Activated B cell treated with CpG ODN at 0.5 μM for 24 hours (primary cell): ENCODE results near the gene PHF21A. TPM values are rescaled to one million over a fixed set of nuclear protein-coding genes. Genes with fewer than 3 reads are reported as not detected.

Source experiments
- ATAC-seq: fragments of 200-7000 bp; cut with Tn5 transposase; one replicate; pipeline ENCODE4 v1.10.0; 2021; ENCODE audit warnings: low read depth, mild to moderate bottlenecking, moderate library complexity
- CTCF ChIA-PET: fragments of 350-600 bp; sonication (Branson Sonifier 250); formaldehyde crosslinking; loops from one replicate; lab custom pipeline; 2021; ENCODE audit warnings: antibody characterized with exemption; lab: Charles Lee
- POLR2A ChIA-PET: fragments of 350-600 bp; sonication (Branson Sonifier 250); formaldehyde crosslinking; loops from one replicate; lab custom pipeline; 2021; ENCODE audit warnings: antibody characterized with exemption; lab: Charles Lee
- DNase-seq: peaks from one replicate; pipeline ENCODE4 v3.0.0; 2022
- H3K27ac Mint-ChIP-seq: one replicate; pipeline ENCODE4 v1.8.0; 2020; ENCODE audit warnings: mixed read lengths
- H3K27me3 Mint-ChIP-seq: one replicate; pipeline ENCODE4 v1.8.0; 2021; ENCODE audit warnings: mixed read lengths
- H3K36me3 Mint-ChIP-seq: one replicate; pipeline ENCODE4 v1.8.0; 2021; ENCODE audit warnings: low read depth, mixed read lengths
- H3K4me1 Mint-ChIP-seq: one replicate; pipeline ENCODE4 v1.8.0; 2021; ENCODE audit warnings: mixed read lengths
- H3K4me3 Mint-ChIP-seq: one replicate; pipeline ENCODE4 v1.8.0; 2020; ENCODE audit warnings: mild to moderate bottlenecking, mixed read lengths
- H3K9me3 Mint-ChIP-seq: one replicate; pipeline ENCODE4 v1.8.0; 2020; ENCODE audit warnings: mixed read lengths
- intact Hi-C: fragments of 100-400 bp; cut with micrococcal nuclease; formaldehyde crosslinking; loops from one replicate; pipeline ENCODE4 v1.15.1; 2024
- total RNA-seq: library from RNA; stranded (reverse); gene quantifications from 2 replicates; pipeline ENCODE4 v1.2.3, GENCODE V29; 2022
- TF ChIP-seq, protein P1 (sequence below): fragments of 200-600 bp; IDR thresholded peaks from one replicate; pipeline ENCODE4 v1.8.0; 2022; ENCODE audit warnings: antibody characterized with exemption, mild to moderate bottlenecking

Gene PHF21A
- total RNA-seq, 1 donor from 2014 or later = 71.0 TPM

DNA sequence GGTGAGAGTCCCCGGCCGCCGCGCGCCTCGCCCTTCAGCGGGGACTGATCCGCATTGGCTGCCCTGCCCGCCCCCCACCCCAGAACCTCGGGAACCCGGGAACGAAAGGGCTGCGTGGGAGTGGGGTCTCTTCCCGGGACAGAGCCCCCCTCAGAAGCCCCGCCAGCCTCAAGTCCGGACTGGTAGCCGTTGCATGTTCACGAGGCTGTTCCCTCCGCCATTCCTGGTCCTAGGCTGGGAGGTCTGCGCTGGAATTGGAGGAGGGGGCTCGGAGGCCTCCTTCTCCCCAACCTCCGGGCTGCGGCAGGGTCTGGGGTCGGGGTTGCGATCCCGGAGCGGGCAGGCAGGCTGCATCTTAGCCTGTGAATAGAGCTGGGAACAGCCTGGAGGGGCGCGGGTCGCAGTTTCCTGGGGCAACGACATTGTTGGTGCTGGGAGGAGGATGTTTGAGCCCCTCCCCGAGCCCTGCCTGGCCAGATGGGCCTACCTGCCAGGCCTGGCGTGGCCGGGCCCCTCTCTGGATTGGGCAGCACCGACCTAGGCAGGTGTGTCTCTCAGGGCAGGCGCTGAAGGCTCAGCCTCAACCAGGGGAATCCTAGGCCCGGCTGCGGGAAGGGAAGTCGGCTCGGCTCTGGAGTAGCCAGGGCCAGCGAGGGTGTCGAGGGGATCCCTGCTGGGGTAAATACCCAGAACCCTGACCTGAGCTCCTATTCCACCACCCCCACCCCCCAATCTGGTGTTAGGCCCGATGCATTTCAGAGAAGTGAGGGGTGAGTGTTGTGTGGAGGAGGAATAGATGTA is 235.1 kb downstream of the PHF21A start:
- peaks cover 16% of the 10 kb centered on the region for H3K36me3 Mint-ChIP-seq
- POLR2A ChIA-PET = interaction anchor here (0.9 kb wide), 1 partner anchor 32 kb away, joined by 3 read pairs; the partner anchor contains the start of gene PEX16
- H3K4me1 Mint-ChIP-seq = peaks cover 10% of the 10 kb centered on the region
- ATAC-seq (no peak), DNase-seq (no peak)
- no peaks in the 10 kb centered on the region for H3K9me3 Mint-ChIP-seq
- intact Hi-C loops = loop anchor here (1.0 to 5.0 kb wide), 7 partner anchors 13 to 507 kb away; partner anchors contain the start of gene CRY2
- TF ChIP-seq, protein P1, sequence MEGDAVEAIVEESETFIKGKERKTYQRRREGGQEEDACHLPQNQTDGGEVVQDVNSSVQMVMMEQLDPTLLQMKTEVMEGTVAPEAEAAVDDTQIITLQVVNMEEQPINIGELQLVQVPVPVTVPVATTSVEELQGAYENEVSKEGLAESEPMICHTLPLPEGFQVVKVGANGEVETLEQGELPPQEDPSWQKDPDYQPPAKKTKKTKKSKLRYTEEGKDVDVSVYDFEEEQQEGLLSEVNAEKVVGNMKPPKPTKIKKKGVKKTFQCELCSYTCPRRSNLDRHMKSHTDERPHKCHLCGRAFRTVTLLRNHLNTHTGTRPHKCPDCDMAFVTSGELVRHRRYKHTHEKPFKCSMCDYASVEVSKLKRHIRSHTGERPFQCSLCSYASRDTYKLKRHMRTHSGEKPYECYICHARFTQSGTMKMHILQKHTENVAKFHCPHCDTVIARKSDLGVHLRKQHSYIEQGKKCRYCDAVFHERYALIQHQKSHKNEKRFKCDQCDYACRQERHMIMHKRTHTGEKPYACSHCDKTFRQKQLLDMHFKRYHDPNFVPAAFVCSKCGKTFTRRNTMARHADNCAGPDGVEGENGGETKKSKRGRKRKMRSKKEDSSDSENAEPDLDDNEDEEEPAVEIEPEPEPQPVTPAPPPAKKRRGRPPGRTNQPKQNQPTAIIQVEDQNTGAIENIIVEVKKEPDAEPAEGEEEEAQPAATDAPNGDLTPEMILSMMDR = no peak
- CTCF ChIA-PET = no interaction called here
- H3K27me3 Mint-ChIP-seq = no peaks in the 10 kb centered on the region
- H3K27ac Mint-ChIP-seq = no peak overlapping the region
- peak overlapping the region; percentile 56 for H3K4me3 Mint-ChIP-seq

DNA sequence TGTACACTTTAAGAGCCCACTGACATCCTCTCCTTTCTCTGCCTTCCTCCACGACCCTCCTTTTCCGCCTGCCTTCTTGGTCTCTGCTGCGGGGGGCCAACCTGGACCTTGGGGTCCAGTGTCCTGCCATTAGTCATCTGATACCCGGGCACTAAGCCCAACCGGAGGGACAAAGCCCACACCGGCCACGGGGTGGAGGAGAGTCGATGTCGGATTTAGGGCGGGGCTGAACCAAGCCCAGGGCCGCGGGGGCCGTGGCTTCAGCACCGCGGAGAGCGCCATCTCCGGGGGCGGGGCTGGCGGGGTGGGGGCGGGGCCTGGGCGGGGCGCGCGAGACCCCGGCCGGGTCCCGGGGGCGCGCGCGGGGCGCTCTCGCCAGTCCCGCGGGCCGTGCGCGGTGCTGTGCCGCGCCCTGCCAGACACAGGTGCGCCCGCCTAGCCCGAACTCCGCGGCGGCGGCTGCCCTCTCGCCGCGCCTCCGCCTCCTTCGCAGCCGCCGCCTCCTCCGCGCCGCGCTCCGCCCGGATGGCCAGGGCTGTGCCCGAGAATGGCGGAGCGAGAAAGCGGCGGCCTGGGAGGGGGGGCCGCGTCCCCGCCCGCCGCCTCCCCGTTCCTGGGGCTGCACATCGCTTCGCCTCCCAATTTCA is 235.9 kb downstream of the PHF21A start, which contains the start of gene MAPK8IP1:
MAPK8IP1 (plus strand) TSS at position 378 of the 647 bp plus-strand sequence; CDS start at position 548, 170 bp downstream.
- Mint-ChIP-seq H3K27ac (no peak within 1 kb of the TSS), H3K9me3 (no peaks in the 10 kb centered on the region), H3K36me3 (peaks cover 23% of the 10 kb centered on the region), H3K4me3 (peak within 1 kb of the TSS; percentile 80), H3K27me3 (no peaks in the 10 kb centered on the region), H3K4me1 (peaks cover 10% of the 10 kb centered on the region)
- ATAC-seq (peak; percentile 88), DNase-seq (peak; percentile 61)
- ChIA-PET POLR2A (no interaction called here), CTCF (interaction anchor here (1.9 kb wide), 1 partner anchor 121 kb away, joined by 7 read pairs; no protein-coding TSS in a partner anchor)
- TF ChIP-seq, protein P1 = no peak
- intact Hi-C loops = loop anchor here (1.0 to 5.0 kb wide), 7 partner anchors 14 to 507 kb away; partner anchors contain the start of gene CRY2

DNA sequence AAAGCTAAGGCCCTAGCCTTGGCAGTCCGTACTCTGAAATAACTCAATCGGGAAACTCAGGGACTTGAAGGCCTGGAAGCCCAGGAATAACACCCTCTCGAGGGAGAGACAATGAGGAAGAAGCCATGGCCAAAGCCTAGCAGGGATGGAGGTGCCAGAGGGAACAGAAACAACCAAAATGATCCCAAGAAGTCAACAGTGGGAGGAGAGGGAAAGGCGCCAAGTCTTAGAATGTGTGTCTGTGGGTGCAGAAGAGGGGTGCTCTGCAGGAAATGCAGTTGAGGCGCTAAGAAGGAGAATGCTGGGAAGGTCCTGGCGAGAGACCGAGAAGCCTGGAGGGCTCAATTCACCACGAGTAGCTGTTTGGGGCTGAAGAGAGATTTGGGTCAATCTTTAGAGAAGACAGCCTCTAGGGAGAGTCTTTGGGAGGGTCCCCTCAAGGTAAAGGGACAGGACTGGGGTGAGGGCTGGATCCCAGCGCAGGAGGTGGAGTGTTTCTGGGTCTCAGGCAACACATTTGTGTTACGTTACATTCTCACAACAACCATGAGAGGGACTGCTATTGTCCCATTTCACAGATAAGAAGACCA is 236.6 kb downstream of the PHF21A start:
- ATAC-seq = no peak
- Mint-ChIP-seq H3K27ac (no peak overlapping the region), H3K27me3 (no peaks in the 10 kb centered on the region), H3K4me3 (peak overlapping the region; percentile 80), H3K9me3 (no peaks in the 10 kb centered on the region), H3K36me3 (peaks cover 30% of the 10 kb centered on the region), H3K4me1 (peaks cover 10% of the 10 kb centered on the region)
- intact Hi-C loops = loop anchor here (1.0 to 5.0 kb wide), 7 partner anchors 15 to 508 kb away; partner anchors contain the start of gene CRY2
- ChIA-PET POLR2A (interaction anchor here (1.1 kb wide), 1 partner anchor 12 kb away, joined by 3 read pairs; no protein-coding TSS in a partner anchor), CTCF (interaction anchor here (1.9 kb wide), 1 partner anchor 122 kb away, joined by 7 read pairs; no protein-coding TSS in a partner anchor)
- TF ChIP-seq, protein P1 = no peak
- DNase-seq = no peak

Other genes starting within 250 kb of the PHF21A start
- gene MAPK8IP1, start 235.8 kb downstream of the PHF21A start, total RNA-seq = 1.9 and 3.4 TPM in 2 replicates
- 3.9 and 4.6 TPM in 2 replicates for gene FREY1, start 214.2 kb downstream of the PHF21A start, total RNA-seq
- 72.0 and 77.7 TPM in 2 replicates for gene PEX16, start 203.6 kb downstream of the PHF21A start, total RNA-seq
- 47.4 and 59.7 TPM in 2 replicates for gene LARGE2, start 198.8 kb downstream of the PHF21A start, total RNA-seq
- gene CREB3L1, start 156.2 kb upstream of the PHF21A start, total RNA-seq = not detected in 2 replicates
- 48.1 and 53.6 TPM in 2 replicates for gene DGKZ, start 226.0 kb upstream of the PHF21A start, total RNA-seq